OCI-LY7 (cell line): ENCODE measurements around the gene TTC21A. TPM values are rescaled to one million over a fixed set of nuclear protein-coding genes. Genes with fewer than 3 reads are reported as not detected.

Experiments
- BruUV-seq: library from RNA; stranded (reverse); fragments of 400-500 nt; replicated peaks from 2 replicates; lab custom pipeline; 2021; lab: Mats Ljungman, UMichigan
- CTCF ChIA-PET: fragments of 300-600 bp; sonication (Branson Sonifier 250); formaldehyde crosslinking; loops from one replicate; lab custom pipeline; 2022; ENCODE audit warnings: antibody characterized with exemption; ENCODE audit not compliant: unreplicated experiment; lab: Charles Lee
- POLR2A ChIA-PET: fragments of 300-600 bp; sonication (Branson Sonifier 250); formaldehyde crosslinking; loops from one replicate; lab custom pipeline; 2022; ENCODE audit warnings: antibody characterized with exemption; lab: Charles Lee
- DNase-seq: peaks from one replicate; pipeline ENCODE4 v3.0.0-alpha.2; 2015; ENCODE audit warnings: low spot score
- H2AFZ ChIP-seq: fragments of 200-600 bp; sonication (generic), shearing (Covaris generic); 2 replicates; pipeline ENCODE4 v1.6.1; 2014; ENCODE audit warnings: mild to moderate bottlenecking, antibody characterized with exemption, low read length, moderate library complexity
- H3K27ac ChIP-seq: fragments of 200-600 bp; sonication (generic); 2 replicates; pipeline ENCODE4 v1.5.1; 2014; ENCODE audit warnings: mixed run types, low read depth, mild to moderate bottlenecking, moderate library complexity, low read length, inconsistent platforms; ENCODE audit not compliant: poor library complexity, severe bottlenecking
- H3K36me3 ChIP-seq: fragments of 200-600 bp; sonication (generic); 2 replicates; pipeline ENCODE4 v1.6.1; 2014; ENCODE audit warnings: mild to moderate bottlenecking, antibody characterized with exemption, low read length, moderate library complexity, mixed read lengths; ENCODE audit not compliant: insufficient read depth
- H3K4me1 ChIP-seq: fragments of 200-600 bp; sonication (generic); 2 replicates; pipeline ENCODE4 v1.5.1; 2014; ENCODE audit warnings: mild to moderate bottlenecking, low read length; ENCODE audit not compliant: insufficient read depth, poor library complexity, severe bottlenecking
- H3K4me2 ChIP-seq: fragments of 200-600 bp; sonication (generic); 2 replicates; pipeline ENCODE4 v1.6.1; 2014; ENCODE audit warnings: mild to moderate bottlenecking, low read length
- H3K4me3 ChIP-seq: fragments of 200-600 bp; sonication (generic); 2 replicates; pipeline ENCODE4 v1.5.1; 2014; ENCODE audit warnings: mild to moderate bottlenecking, low read depth, low read length; ENCODE audit not compliant: poor library complexity, severe bottlenecking
- H3K79me2 ChIP-seq: fragments of 200-600 bp; sonication (generic); 2 replicates; pipeline ENCODE4 v1.6.1; 2016; ENCODE audit warnings: low read depth, mild to moderate bottlenecking, low read length, moderate library complexity, mixed read lengths; ENCODE audit not compliant: insufficient read depth
- H3K9me2 ChIP-seq: fragments of 200-600 bp; sonication (generic); 2 replicates; pipeline ENCODE4 v1.6.1; 2016; ENCODE audit warnings: mild to moderate bottlenecking, low read length, mixed read lengths; ENCODE audit not compliant: insufficient read depth
- H3K9me3 ChIP-seq: fragments of 200-600 bp; sonication (generic); 2 replicates; pipeline ENCODE4 v1.6.1; 2014; ENCODE audit warnings: mild to moderate bottlenecking, mixed run types, low read length, mixed read lengths
- H4K20me1 ChIP-seq: fragments of 200-600 bp; sonication (generic); 2 replicates; pipeline ENCODE4 v1.6.1; 2014; ENCODE audit warnings: mild to moderate bottlenecking, antibody characterized with exemption, low read length, moderate library complexity, mixed read lengths; ENCODE audit not compliant: insufficient read depth
- CTCF ChIP-seq: fragments of 200-600 bp; sonication (generic); conservative IDR thresholded peaks from 2 replicates; pipeline ENCODE4 v1.5.1; 2014; ENCODE audit warnings: mild to moderate bottlenecking, antibody characterized with exemption, low read length, moderate library complexity, mixed read lengths
- EZH2phosphoT487 ChIP-seq: fragments of 200-600 bp; sonication (generic); IDR thresholded peaks from 2 replicates; pipeline ENCODE4 v1.6.1; 2018; ENCODE audit warnings: low read depth, borderline replicate concordance, mild to moderate bottlenecking, mixed run types, antibody characterized with exemption, low read length, moderate library complexity, mixed read lengths
- intact Hi-C: fragments of 100-400 bp; cut with micrococcal nuclease; formaldehyde crosslinking; loops from one replicate; pipeline ENCODE4 v1.10.0; 2022; ENCODE audit not compliant: unreplicated experiment
- total RNA-seq, 2 experiments: library from RNA; depleted of rRNA in 1 of 2; stranded (reverse); fragments of >200 nt in 1 of 2; shearing (Covaris generic) in 1 of 2; gene quantifications; 2 replicates each; pipeline ENCODE4 v1.2.3, GENCODE V29; 2014 to 2022

The TTC21A gene
- total RNA-seq, 2 experiments from 2014 or later, result 12.8 to 27.1 TPM

GRCh38 chr3:39112113-39112512 is 4.6 kb downstream of the TTC21A start:
- Histone ChIP-seq H3K9me2 (no peaks in the 10 kb centered on the region), H3K27ac (no peak overlapping the region), H3K36me3 (peaks cover 27% of the 10 kb centered on the region), H2AFZ (no peak overlapping the region), H3K9me3 (no peaks in the 10 kb centered on the region), H3K4me1 (peaks cover 34% of the 10 kb centered on the region), H3K4me2 (no peak overlapping the region), H3K4me3 (no peak overlapping the region), H3K79me2 (no peaks in the 10 kb centered on the region), H4K20me1 (no peaks in the 10 kb centered on the region)
- no TSS peak for BruUV-seq
- ChIA-PET CTCF (no interaction called here), POLR2A (no interaction called here)
- TF ChIP-seq EZH2phosphoT487 (no peak), CTCF (no peak)
- no peak for DNase-seq
- intact Hi-C loops, result no loop called here

GRCh38 chr3:39112535-39112934 is 5.1 kb downstream of the TTC21A start:
- Histone ChIP-seq H3K4me2 (no peak overlapping the region), H3K27ac (no peak overlapping the region), H4K20me1 (no peaks in the 10 kb centered on the region), H3K9me3 (no peaks in the 10 kb centered on the region), H3K9me2 (no peaks in the 10 kb centered on the region), H3K4me3 (no peak overlapping the region), H3K4me1 (peaks cover 35% of the 10 kb centered on the region), H3K79me2 (no peaks in the 10 kb centered on the region), H3K36me3 (peaks cover 27% of the 10 kb centered on the region), H2AFZ (no peak overlapping the region)
- TF ChIP-seq CTCF (no peak), EZH2phosphoT487 (no peak)
- CTCF ChIA-PET, result no interaction called here
- intact Hi-C loops, result no loop called here
- no TSS peak for BruUV-seq
- POLR2A ChIA-PET, result no interaction called here
- DNase-seq, result no peak

GRCh38 chr3:39113291-39113690 is 5.8 kb downstream of the TTC21A start:
- peaks cover 27% of the 10 kb centered on the region for H3K36me3 ChIP-seq
- CTCF ChIA-PET, result no interaction called here
- no peak overlapping the region for H3K4me2 ChIP-seq
- H3K4me3 ChIP-seq, result no peak overlapping the region
- H3K9me3 ChIP-seq, result no peaks in the 10 kb centered on the region
- no peak overlapping the region for H2AFZ ChIP-seq
- TF ChIP-seq CTCF (no peak), EZH2phosphoT487 (no peak)
- POLR2A ChIA-PET, result no interaction called here
- intact Hi-C loops, result no loop called here
- H3K27ac ChIP-seq, result no peak overlapping the region
- H3K9me2 ChIP-seq, result no peaks in the 10 kb centered on the region
- peaks cover 38% of the 10 kb centered on the region for H3K4me1 ChIP-seq
- no peaks in the 10 kb centered on the region for H4K20me1 ChIP-seq
- no peak for DNase-seq
- BruUV-seq, result no TSS peak
- no peaks in the 10 kb centered on the region for H3K79me2 ChIP-seq
